Astrocyte of the cerebellum (primary cell): ENCODE results near the gene TIFAB.

Experiments
- DNase-seq: peaks from one replicate; pipeline ENCODE4 v3.0.0-alpha.2; 2011; ENCODE audit warnings: low read depth
- H3K4me3 ChIP-seq: 2 replicates; pipeline ENCODE4 v1.5.1; 2011; ENCODE audit warnings: mild to moderate bottlenecking, low read depth, low read length, moderate library complexity
- in situ Hi-C: cut with HindIII; loops from 2 replicates; pipeline ENCODE4 v1.10.0; 2017; ENCODE audit warnings: low sequenced_read_pairs
- TF ChIP-seq, protein P1 (sequence below): IDR thresholded peaks from 2 replicates; pipeline ENCODE4 v1.5.1; 2012; ENCODE audit warnings: low read length, low read depth, moderate library complexity, mild to moderate bottlenecking; ENCODE audit errors: missing control alignments

Gene TIFAB

GRCh38 chr5:135467051-135467625 lies 15.0 kb upstream of the TIFAB start:
- TF ChIP-seq, protein P1, sequence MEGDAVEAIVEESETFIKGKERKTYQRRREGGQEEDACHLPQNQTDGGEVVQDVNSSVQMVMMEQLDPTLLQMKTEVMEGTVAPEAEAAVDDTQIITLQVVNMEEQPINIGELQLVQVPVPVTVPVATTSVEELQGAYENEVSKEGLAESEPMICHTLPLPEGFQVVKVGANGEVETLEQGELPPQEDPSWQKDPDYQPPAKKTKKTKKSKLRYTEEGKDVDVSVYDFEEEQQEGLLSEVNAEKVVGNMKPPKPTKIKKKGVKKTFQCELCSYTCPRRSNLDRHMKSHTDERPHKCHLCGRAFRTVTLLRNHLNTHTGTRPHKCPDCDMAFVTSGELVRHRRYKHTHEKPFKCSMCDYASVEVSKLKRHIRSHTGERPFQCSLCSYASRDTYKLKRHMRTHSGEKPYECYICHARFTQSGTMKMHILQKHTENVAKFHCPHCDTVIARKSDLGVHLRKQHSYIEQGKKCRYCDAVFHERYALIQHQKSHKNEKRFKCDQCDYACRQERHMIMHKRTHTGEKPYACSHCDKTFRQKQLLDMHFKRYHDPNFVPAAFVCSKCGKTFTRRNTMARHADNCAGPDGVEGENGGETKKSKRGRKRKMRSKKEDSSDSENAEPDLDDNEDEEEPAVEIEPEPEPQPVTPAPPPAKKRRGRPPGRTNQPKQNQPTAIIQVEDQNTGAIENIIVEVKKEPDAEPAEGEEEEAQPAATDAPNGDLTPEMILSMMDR: no peak
- H3K4me3 ChIP-seq: no peak overlapping the region
- DNase-seq: no peak
- in situ Hi-C loops: loop anchor here (25.0 kb wide), 2 partner anchors 270 to 370 kb away; partner anchors contain the start of gene SLC25A48

GRCh38 chr5:135466178-135467050 lies 14.3 kb upstream of the TIFAB start:
- in situ Hi-C loops: loop anchor here (25.0 kb wide), 2 partner anchors 271 to 371 kb away; partner anchors contain the start of gene SLC25A48
- peak; percentile 33 for DNase-seq
- no peak overlapping the region for H3K4me3 ChIP-seq
- TF ChIP-seq, protein P1: peak; percentile 92

- in situ Hi-C loops: loop anchor here (25.0 kb wide), 2 partner anchors 272 to 372 kb away; partner anchors contain the start of gene SLC25A48
- no peak for DNase-seq
These were observed 13.4 kb upstream of the TIFAB start for GRCh38 chr5:135465391-135466122.

GRCh38 chr5:135462304-135462703 lies 10.2 kb upstream of the TIFAB start:
- DNase-seq: no peak
- TF ChIP-seq, protein P1: peak; percentile 57
- no peak overlapping the region for H3K4me3 ChIP-seq
- in situ Hi-C loops: loop anchor here (5.0 to 25.0 kb wide), 3 partner anchors 90 to 375 kb away; partner anchors contain the start of gene SLC25A48

More at GRCh38 chr5:135465391-135466122, 13.4 kb upstream of the TIFAB start:
- no peak overlapping the region for H3K4me3 ChIP-seq
- TF ChIP-seq, protein P1: no peak

GRCh38 chr5:135461481-135462151 lies 9.5 kb upstream of the TIFAB start:
- no peak for DNase-seq
- in situ Hi-C loops: loop anchor here (5.0 to 25.0 kb wide), 3 partner anchors 91 to 376 kb away; partner anchors contain the start of gene SLC25A48
- TF ChIP-seq, protein P1: no peak
- H3K4me3 ChIP-seq: no peak overlapping the region
